Measurements from ENCODE around the gene RNASEH1.

DNA sequence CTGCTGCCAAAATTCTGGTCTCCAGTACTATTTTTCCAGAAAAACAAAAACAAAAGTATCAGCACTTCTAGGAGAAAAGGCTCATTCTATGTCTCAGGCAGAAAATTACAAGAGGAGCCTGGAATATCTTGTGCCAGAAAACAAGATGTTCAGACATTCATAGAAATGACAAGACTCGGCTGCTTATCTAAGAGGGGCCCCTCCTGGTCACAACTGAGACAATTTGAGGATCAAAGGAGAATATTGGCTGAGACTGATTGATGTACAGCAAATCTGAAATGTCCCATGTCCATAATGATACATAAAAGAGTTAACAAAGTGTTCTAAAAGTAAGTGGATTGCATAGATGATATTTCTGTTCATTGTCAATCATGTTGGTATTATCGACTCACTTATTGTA, 14.5 kb upstream of the RNASEH1 start:
- no peak for TF ChIP-seq POLR2A (IDR thresholded peaks at IDR 0.05)
- TF ChIP-seq, protein P1, sequence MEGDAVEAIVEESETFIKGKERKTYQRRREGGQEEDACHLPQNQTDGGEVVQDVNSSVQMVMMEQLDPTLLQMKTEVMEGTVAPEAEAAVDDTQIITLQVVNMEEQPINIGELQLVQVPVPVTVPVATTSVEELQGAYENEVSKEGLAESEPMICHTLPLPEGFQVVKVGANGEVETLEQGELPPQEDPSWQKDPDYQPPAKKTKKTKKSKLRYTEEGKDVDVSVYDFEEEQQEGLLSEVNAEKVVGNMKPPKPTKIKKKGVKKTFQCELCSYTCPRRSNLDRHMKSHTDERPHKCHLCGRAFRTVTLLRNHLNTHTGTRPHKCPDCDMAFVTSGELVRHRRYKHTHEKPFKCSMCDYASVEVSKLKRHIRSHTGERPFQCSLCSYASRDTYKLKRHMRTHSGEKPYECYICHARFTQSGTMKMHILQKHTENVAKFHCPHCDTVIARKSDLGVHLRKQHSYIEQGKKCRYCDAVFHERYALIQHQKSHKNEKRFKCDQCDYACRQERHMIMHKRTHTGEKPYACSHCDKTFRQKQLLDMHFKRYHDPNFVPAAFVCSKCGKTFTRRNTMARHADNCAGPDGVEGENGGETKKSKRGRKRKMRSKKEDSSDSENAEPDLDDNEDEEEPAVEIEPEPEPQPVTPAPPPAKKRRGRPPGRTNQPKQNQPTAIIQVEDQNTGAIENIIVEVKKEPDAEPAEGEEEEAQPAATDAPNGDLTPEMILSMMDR (IDR thresholded peaks at IDR 0.05): no peak

Measured in ovary (tissue), 3 donors.